HG03108 (cell line): ENCODE data around the gene GSTM2.
"Not testable (repeated sequence)": the region's sequence is repeated elsewhere in the genome, so short reads cannot be mapped to it uniquely, and the experiment has no call there.

Source experiments
- ATAC-seq: cut with Tn5 transposase; IDR thresholded peaks from one replicate; pipeline ENCODE4 v1.9.1; 2021; ENCODE audit warnings: moderate library complexity; ENCODE audit not compliant: unreplicated experiment

Gene GSTM2

GRCh38 chr1:109673861-109674260 is 6.0 kb downstream of the GSTM2 start:
- ATAC-seq, result not testable (repeated sequence)

- not testable (repeated sequence) for ATAC-seq
Measured at GRCh38 chr1:109676683-109677381, 9.0 kb downstream of the GSTM2 start.

GRCh38 chr1:109677459-109677858 is 9.6 kb downstream of the GSTM2 start:
- ATAC-seq, result no peak

GRCh38 chr1:109678637-109679036 is 10.8 kb downstream of the GSTM2 start:
- not testable (repeated sequence) for ATAC-seq

- not testable (repeated sequence) for ATAC-seq
Measured at GRCh38 chr1:109684777-109685176, 16.9 kb downstream of the GSTM2 start.

- ATAC-seq, result not testable (repeated sequence)
Measured at GRCh38 chr1:109685399-109685798, 17.5 kb downstream of the GSTM2 start.

- not testable (repeated sequence) for ATAC-seq
Measured at GRCh38 chr1:109685890-109686289, 18.0 kb downstream of the GSTM2 start.

- not testable (repeated sequence) for ATAC-seq
Measured at GRCh38 chr1:109687109-109687508, 19.3 kb downstream of the GSTM2 start.

GRCh38 chr1:109687641-109688499 is 20.0 kb downstream of the GSTM2 start, which contains the start of gene GSTM1:
Gene GSTM1, plus strand, starts transcription at chr1:109687817. Its CDS starts 57 bp downstream, at chr1:109687874.
- ATAC-seq, result peak; percentile 92

GRCh38 chr1:109689844-109690405 is 22.1 kb downstream of the GSTM2 start:
- no peak for ATAC-seq

GRCh38 chr1:109691759-109692158 is 23.9 kb downstream of the GSTM2 start:
- no peak for ATAC-seq

GRCh38 chr1:109694400-109694799 is 26.5 kb downstream of the GSTM2 start:
- ATAC-seq, result not testable (repeated sequence)

GRCh38 chr1:109695138-109695537 is 27.3 kb downstream of the GSTM2 start:
- ATAC-seq, result not testable (repeated sequence)

GRCh38 chr1:109697066-109697465 is 29.2 kb downstream of the GSTM2 start:
- no peak for ATAC-seq

- ATAC-seq, result not testable (repeated sequence)
Measured at GRCh38 chr1:109697861-109698260, 30.0 kb downstream of the GSTM2 start.

GRCh38 chr1:109702940-109703339 is 35.1 kb downstream of the GSTM2 start:
- not testable (repeated sequence) for ATAC-seq

GRCh38 chr1:109704173-109704572 is 36.3 kb downstream of the GSTM2 start:
- ATAC-seq, result no peak

GRCh38 chr1:109705411-109705810 is 37.6 kb downstream of the GSTM2 start:
- ATAC-seq, result no peak

GRCh38 chr1:109708949-109709348 is 41.1 kb downstream of the GSTM2 start:
- not testable (repeated sequence) for ATAC-seq

GRCh38 chr1:109709822-109710221 is 42.0 kb downstream of the GSTM2 start:
- not testable (repeated sequence) for ATAC-seq

- not testable (repeated sequence) for ATAC-seq
Measured at GRCh38 chr1:109711593-109712320, 43.9 kb downstream of the GSTM2 start, which contains the start of gene GSTM5. Gene GSTM5, plus strand, starts transcription at chr1:109712251. Its CDS starts 62 bp downstream, at chr1:109712313.
